Measurements from ENCODE around the gene RSPO4. TPM values are rescaled to one million over a fixed set of nuclear protein-coding genes. Genes with fewer than 3 reads are reported as not detected.
A peak's percentile ranks its signal among the peaks of the same experiment; 100 is the strongest.

Gene RSPO4
- total RNA-seq, 1 donor from 2014 or later = 5.7 TPM

DNA sequence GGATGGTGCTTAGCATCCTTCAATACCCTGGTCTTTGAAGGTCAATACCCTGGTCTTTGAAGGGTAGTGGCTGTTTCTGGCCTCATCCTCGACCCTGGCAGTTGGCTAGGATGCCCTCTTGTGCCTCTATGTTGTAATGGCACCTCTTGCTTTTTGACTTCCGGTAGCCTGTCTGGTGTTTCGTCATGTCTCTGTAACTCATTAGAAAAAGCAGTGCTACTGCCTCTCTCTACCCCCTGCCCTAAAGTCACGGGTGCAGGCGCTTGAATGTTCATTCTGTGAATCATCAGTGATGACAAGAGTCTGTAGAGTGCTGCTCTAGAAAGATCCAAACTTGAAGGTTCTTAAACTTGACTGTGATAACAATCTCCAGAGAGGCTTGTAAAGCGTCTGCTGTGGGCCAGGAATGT lies 28.3 kb downstream of the RSPO4 start:
- H3K4me1 ChIP-seq = no peaks in the 10 kb centered on the region
- TF ChIP-seq, protein P1, sequence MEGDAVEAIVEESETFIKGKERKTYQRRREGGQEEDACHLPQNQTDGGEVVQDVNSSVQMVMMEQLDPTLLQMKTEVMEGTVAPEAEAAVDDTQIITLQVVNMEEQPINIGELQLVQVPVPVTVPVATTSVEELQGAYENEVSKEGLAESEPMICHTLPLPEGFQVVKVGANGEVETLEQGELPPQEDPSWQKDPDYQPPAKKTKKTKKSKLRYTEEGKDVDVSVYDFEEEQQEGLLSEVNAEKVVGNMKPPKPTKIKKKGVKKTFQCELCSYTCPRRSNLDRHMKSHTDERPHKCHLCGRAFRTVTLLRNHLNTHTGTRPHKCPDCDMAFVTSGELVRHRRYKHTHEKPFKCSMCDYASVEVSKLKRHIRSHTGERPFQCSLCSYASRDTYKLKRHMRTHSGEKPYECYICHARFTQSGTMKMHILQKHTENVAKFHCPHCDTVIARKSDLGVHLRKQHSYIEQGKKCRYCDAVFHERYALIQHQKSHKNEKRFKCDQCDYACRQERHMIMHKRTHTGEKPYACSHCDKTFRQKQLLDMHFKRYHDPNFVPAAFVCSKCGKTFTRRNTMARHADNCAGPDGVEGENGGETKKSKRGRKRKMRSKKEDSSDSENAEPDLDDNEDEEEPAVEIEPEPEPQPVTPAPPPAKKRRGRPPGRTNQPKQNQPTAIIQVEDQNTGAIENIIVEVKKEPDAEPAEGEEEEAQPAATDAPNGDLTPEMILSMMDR (IDR thresholded peaks at IDR 0.05) = peak; percentile 43
- ATAC-seq (peak; percentile 69 to 74), DNase-seq (no peak)
- H3K4me3 ChIP-seq = no peak overlapping the region
- intact Hi-C loops (cut with DNase I) = no loop called here
- no peaks in the 10 kb centered on the region for H3K27me3 ChIP-seq (ENCODE audit: low read depth)
- H3K27ac ChIP-seq = peak overlapping the region; percentile 1
- H3K36me3 ChIP-seq = no peaks in the 10 kb centered on the region
- no peaks in the 10 kb centered on the region for H3K9me3 ChIP-seq

DNA sequence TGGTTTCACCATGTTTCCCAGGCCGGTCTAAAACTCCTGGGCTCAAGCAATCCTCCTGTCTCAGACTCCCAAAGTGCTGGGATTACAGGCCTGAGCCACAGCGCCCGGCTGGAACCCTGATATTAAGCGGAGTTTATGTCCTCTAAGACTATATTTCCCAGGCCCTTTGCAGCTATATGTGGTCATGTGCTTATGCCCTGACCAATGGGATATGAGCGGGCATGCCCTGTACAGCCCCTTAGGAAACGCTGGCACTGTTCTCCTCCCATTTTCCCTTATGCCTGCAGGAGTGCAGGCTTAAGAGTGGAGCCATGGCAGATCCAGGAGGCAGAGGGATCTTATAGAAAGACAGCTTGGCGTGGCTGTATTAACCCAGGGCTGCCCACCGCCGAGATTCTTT lies 29.9 kb downstream of the RSPO4 start:
- H3K9me3 ChIP-seq = no peaks in the 10 kb centered on the region
- no peaks in the 10 kb centered on the region for H3K4me1 ChIP-seq
- no peaks in the 10 kb centered on the region for H3K36me3 ChIP-seq
- TF ChIP-seq, protein P1 (IDR thresholded peaks at IDR 0.05) = no peak
- intact Hi-C loops (cut with DNase I) = no loop called here
- DNase-seq (no peak), ATAC-seq (no peak)
- H3K27ac ChIP-seq = no peak overlapping the region
- H3K4me3 ChIP-seq = no peak overlapping the region
- H3K27me3 ChIP-seq (ENCODE audit: low read depth) = peaks cover 3% of the 10 kb centered on the region

DNA sequence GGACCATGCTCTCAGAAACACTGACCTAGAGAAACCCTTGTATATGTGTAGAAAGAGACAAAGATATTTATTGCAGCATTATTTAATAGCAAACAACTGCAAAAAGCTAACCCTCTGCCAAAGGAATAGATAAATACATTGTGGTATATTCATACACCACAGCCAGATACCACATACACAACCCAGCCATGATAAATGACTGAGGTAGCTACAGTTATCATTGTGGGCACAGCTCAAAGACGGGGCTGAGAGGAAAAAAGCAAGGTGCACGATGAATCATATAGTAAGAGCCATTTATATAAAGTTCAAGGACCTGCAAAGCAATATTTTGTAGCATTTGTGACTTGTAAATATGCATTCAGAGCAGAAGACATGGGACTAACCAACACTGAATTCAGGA lies 30.8 kb downstream of the RSPO4 start:
- no peak for DNase-seq
- Histone ChIP-seq H3K4me3 (no peak overlapping the region), H3K9me3 (no peaks in the 10 kb centered on the region), H3K27me3 (ENCODE audit: low read depth) (peaks cover 3% of the 10 kb centered on the region), H3K36me3 (no peaks in the 10 kb centered on the region), H3K4me1 (no peaks in the 10 kb centered on the region), H3K27ac (no peak overlapping the region)
- no peak for ATAC-seq
- TF ChIP-seq, protein P1 (IDR thresholded peaks at IDR 0.05) = no peak
- intact Hi-C loops (cut with DNase I) = no loop called here

DNA sequence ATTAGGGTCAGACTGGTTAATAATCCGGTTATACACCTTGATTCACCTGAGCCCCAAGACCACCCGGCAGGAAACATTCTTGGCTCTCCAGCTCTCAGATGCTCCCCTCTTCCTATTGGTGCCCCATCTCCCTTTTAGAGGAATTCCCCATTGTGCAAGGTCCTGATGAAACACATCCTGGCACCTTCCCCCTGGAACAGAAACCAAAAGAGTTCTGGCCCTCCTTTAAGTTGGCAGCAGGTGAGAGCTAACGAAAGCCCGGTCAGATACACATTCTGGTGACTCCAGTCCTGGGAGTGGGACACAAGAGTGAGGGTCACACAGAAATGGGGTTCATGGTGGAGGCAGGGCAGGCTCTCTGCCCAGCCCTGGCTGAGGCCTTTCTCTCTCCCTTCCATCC lies 32.2 kb downstream of the RSPO4 start:
- intact Hi-C loops (cut with DNase I) = no loop called here
- Histone ChIP-seq H3K36me3 (no peaks in the 10 kb centered on the region), H3K4me3 (no peak overlapping the region), H3K4me1 (no peaks in the 10 kb centered on the region), H3K9me3 (no peaks in the 10 kb centered on the region), H3K27ac (no peak overlapping the region), H3K27me3 (ENCODE audit: low read depth) (peaks cover 3% of the 10 kb centered on the region)
- TF ChIP-seq, protein P1 (IDR thresholded peaks at IDR 0.05) = no peak
- ATAC-seq (no peak), DNase-seq (no peak)

DNA sequence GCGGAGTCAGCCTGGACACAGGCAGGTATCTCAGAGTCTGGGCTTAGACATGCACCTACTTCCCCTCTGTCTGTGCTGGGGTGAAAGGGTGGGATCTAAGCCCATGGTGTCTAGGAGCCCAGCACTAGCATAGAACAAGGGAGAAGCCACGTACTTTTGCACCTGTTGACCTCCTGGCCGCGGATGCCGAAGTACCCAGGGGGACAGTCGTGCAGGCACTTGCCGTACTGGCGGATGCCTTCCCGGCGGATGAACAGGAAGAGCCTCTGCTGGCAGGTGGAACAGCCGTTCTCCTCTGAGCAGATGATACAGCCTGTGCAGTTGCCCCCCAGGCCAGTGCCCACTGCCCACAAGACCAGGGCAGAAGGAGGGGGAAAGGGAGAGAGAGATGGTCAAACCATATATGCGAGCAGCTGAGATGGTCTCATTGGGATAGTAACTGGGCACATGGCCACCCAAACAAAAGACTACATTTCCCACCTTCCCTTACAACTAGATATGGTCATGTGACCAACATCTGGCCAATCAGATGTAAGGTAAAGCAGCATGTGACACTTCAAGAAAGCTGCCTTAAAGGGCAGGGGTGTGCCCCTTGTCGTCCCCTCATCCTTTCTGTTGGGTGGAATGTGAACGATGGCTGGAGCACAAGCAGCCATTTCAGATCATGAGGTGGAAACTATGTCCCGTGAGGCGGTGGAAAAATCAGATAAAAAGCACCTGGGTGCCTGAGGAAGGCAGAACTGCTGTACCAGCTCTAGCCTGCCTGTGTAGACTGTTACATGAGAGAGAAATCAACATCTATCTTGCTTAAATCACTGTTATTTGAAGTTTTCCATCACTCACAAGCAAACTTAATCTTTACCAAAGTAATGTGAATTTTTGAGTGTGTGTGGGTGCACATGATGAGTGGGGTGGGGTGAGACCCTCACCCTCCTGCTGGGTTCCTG lies 34.0 kb downstream of the RSPO4 start:
- Histone ChIP-seq H3K27me3 (ENCODE audit: low read depth) (peaks cover 3% of the 10 kb centered on the region), H3K4me1 (no peaks in the 10 kb centered on the region), H3K4me3 (no peak overlapping the region), H3K36me3 (no peaks in the 10 kb centered on the region), H3K27ac (no peak overlapping the region), H3K9me3 (no peaks in the 10 kb centered on the region)
- TF ChIP-seq, protein P1 (IDR thresholded peaks at IDR 0.05) = no peak
- intact Hi-C loops (cut with DNase I) = no loop called here
- no peak for ATAC-seq
- DNase-seq = no peak

Data from lower lobe of right lung (tissue), 2 donors.